Endothelial cell (in vitro differentiated cells): Measurements from ENCODE around the gene KANK4. TPM values are rescaled to one million over a fixed set of nuclear protein-coding genes. Genes with fewer than 3 reads are reported as not detected.

Source experiments
- DNase-seq: peaks from one replicate; pipeline ENCODE4 v3.0.0; 2021; ENCODE audit warnings: low spot score
- H3K27ac Mint-ChIP-seq: one replicate; pipeline ENCODE4 v1.8.0; 2021; ENCODE audit warnings: mixed read lengths, inconsistent platforms; ENCODE audit not compliant: unreplicated experiment
- H3K27me3 Mint-ChIP-seq: one replicate; pipeline ENCODE4 v1.8.0; 2021; ENCODE audit warnings: mild to moderate bottlenecking, moderate library complexity, mixed read lengths, inconsistent platforms; ENCODE audit not compliant: unreplicated experiment
- H3K36me3 Mint-ChIP-seq: one replicate; pipeline ENCODE4 v1.8.0; 2021; ENCODE audit warnings: mild to moderate bottlenecking, low read depth, mixed read lengths, inconsistent platforms; ENCODE audit not compliant: unreplicated experiment
- H3K4me1 Mint-ChIP-seq: one replicate; pipeline ENCODE4 v1.8.0; 2021; ENCODE audit warnings: mild to moderate bottlenecking, mixed read lengths, inconsistent platforms; ENCODE audit not compliant: unreplicated experiment
- H3K4me3 Mint-ChIP-seq: one replicate; pipeline ENCODE4 v1.8.0; 2021; ENCODE audit warnings: mild to moderate bottlenecking, mixed read lengths, inconsistent platforms; ENCODE audit not compliant: unreplicated experiment
- H3K9me3 Mint-ChIP-seq: one replicate; pipeline ENCODE4 v1.8.0; 2021; ENCODE audit warnings: mixed read lengths, inconsistent platforms; ENCODE audit not compliant: unreplicated experiment
- CTCF ChIP-seq: fragments of 200-600 bp; sonication (generic); IDR thresholded peaks from one replicate; pipeline ENCODE4 v1.5.0; 2021; ENCODE audit warnings: antibody characterized with exemption; ENCODE audit not compliant: unreplicated experiment
- total RNA-seq: library from RNA; stranded (reverse); fragmentation: NEBNext Ultra II Directional; extraction: Animal tissue kit (Norgen Biotek cat#: 25700); gene quantifications from one replicate; pipeline ENCODE4 v1.2.1, GENCODE V29; 2021; ENCODE audit not compliant: unreplicated experiment

The KANK4 gene
- total RNA-seq, 1 donor from 2014 or later: 1.4 TPM

GRCh38 chr1:62274496-62275485, 44.4 kb downstream of the KANK4 start:
- Mint-ChIP-seq H3K4me1 (peaks cover 18% of the 10 kb centered on the region), H3K27ac (no peak overlapping the region), H3K36me3 (peaks cover 9% of the 10 kb centered on the region), H3K27me3 (no peaks in the 10 kb centered on the region), H3K9me3 (no peaks in the 10 kb centered on the region), H3K4me3 (no peak overlapping the region)
- TF ChIP-seq CTCF: no peak
- DNase-seq: no peak

- Mint-ChIP-seq H3K27ac (no peak overlapping the region), H3K36me3 (peaks cover 9% of the 10 kb centered on the region), H3K4me1 (peaks cover 18% of the 10 kb centered on the region), H3K4me3 (no peak overlapping the region), H3K9me3 (no peaks in the 10 kb centered on the region), H3K27me3 (no peaks in the 10 kb centered on the region)
- no peak for TF ChIP-seq CTCF
- no peak for DNase-seq
These were observed 45.3 kb downstream of the KANK4 start for GRCh38 chr1:62273953-62274352.

- Mint-ChIP-seq H3K27me3 (no peaks in the 10 kb centered on the region), H3K9me3 (no peaks in the 10 kb centered on the region), H3K4me1 (peaks cover 18% of the 10 kb centered on the region), H3K4me3 (no peak overlapping the region), H3K36me3 (peaks cover 4% of the 10 kb centered on the region), H3K27ac (peak overlapping the region; percentile 23)
- peak; percentile 27 for TF ChIP-seq CTCF
- DNase-seq: peak; percentile 28
These were observed 47.1 kb downstream of the KANK4 start for GRCh38 chr1:62271948-62272728.

GRCh38 chr1:62271134-62271533, 48.1 kb downstream of the KANK4 start:
- no peak overlapping the region for H3K27ac Mint-ChIP-seq
- H3K4me1 Mint-ChIP-seq: peaks cover 18% of the 10 kb centered on the region
- no peak for TF ChIP-seq CTCF

More at GRCh38 chr1:62271134-62271533, 48.1 kb downstream of the KANK4 start:
- DNase-seq: no peak
- Mint-ChIP-seq H3K9me3 (no peaks in the 10 kb centered on the region), H3K4me3 (no peak overlapping the region), H3K36me3 (peaks cover 4% of the 10 kb centered on the region), H3K27me3 (no peaks in the 10 kb centered on the region)
